Esophagus squamous epithelium (tissue), 4 donors: ENCODE measurements around the gene DPH6.

Experiments
- POLR2A ChIP-seq, 4 donors: fragments of 450-650 bp; IDR thresholded peaks; one replicate each; pipeline ENCODE4 v1.6.1; 2017; ENCODE audit warnings: antibody characterized with exemption in 4 of 4, mild to moderate bottlenecking in 4 of 4, moderate library complexity in 3 of 4
- TF ChIP-seq, protein P1 (sequence below), 6 experiments: fragments of 450-650 bp in 4 of 6; fragments of 200-600 bp in 2 of 6; sonication (generic) in 2 of 6; IDR thresholded peaks; one replicate each; pipeline ENCODE4 v1.5.1; 2016 to 2019; ENCODE audit warnings: antibody characterized with exemption in 6 of 6, mild to moderate bottlenecking in 4 of 6, moderate library complexity in 4 of 6

GRCh38 chr15:35595656-35596055, 49.7 kb upstream of the DPH6 start:
- TF ChIP-seq, protein P1, sequence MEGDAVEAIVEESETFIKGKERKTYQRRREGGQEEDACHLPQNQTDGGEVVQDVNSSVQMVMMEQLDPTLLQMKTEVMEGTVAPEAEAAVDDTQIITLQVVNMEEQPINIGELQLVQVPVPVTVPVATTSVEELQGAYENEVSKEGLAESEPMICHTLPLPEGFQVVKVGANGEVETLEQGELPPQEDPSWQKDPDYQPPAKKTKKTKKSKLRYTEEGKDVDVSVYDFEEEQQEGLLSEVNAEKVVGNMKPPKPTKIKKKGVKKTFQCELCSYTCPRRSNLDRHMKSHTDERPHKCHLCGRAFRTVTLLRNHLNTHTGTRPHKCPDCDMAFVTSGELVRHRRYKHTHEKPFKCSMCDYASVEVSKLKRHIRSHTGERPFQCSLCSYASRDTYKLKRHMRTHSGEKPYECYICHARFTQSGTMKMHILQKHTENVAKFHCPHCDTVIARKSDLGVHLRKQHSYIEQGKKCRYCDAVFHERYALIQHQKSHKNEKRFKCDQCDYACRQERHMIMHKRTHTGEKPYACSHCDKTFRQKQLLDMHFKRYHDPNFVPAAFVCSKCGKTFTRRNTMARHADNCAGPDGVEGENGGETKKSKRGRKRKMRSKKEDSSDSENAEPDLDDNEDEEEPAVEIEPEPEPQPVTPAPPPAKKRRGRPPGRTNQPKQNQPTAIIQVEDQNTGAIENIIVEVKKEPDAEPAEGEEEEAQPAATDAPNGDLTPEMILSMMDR (IDR thresholded peaks at IDR 0.05) = no peak
- no peak for TF ChIP-seq POLR2A (IDR thresholded peaks at IDR 0.05)
